Embryonic facial prominence (tissue), 1 donor: ENCODE results near the gene DTHD1.

ENCODE experiments used
- DNase-seq: peaks from one replicate; pipeline ENCODE4 v3.0.0-alpha.2; 2016; ENCODE audit errors: extremely low spot score

Gene DTHD1

DNA sequence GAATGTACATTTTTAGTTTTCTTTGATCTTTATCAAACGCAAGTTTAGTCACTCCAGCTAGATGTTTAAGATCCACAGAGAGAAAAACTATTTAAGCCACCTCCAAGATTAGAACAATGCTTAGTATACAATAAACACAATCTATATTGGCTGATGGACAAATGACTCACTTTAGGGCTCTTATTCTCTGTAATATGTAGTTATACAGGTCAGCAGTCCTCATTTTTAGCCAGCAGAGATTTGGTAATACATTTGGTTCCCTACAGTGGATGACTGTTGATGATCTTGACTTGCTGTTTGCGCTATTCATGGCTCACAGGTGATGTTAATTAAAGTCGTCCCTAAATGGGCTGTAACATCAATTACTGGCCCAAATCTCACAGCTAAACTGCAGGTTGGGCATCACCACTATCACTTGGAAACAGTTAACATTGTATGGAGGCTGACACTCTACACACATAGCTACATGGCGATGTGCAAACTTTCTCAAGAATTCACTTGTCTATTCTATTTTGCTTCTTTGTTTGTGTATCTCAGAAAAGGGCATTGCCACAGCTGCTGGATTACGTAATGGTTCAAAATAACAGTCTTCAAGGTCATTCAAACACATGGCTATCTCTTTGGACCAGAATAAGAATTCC is 11.8 kb upstream of the DTHD1 start:
- no peak for DNase-seq

DNA sequence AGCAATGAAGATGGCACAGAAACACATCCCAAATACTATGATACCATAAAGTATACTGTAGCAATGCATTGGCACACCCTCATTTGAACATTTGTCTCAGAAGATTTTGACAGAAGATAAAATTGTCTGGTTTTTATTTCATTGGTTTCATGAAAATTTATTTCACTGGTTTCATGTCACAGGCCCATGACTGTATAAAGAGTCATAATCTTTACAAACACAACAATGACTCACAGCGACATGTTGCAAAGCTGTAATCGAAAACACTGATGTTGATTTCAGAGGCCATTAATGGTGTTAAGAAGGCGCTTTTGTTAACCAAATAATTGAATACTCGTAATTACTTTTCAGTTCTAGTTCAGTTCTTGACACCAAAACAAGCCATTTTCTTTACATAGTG is 8.1 kb upstream of the DTHD1 start:
- DNase-seq: no peak

DNA sequence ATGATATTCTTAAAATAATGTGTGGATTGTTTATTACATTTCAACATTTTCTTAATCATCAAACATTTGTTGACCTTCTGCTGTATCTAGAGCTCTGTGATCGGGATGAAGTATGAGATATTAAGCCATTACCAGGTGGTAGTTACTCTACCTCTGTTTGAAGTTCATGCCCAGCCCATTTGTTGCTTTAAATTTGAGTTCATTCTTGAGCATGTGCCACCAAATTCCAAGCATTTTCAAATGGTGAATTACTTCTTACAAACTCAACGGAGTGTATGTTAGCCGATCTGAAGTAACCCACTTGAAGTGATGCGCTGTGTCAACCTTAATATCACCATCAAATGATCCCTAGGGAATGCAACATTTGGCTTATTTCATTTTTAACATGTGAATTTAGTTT is 7.3 kb upstream of the DTHD1 start:
- no peak for DNase-seq

- DNase-seq: no peak
Observed at GRCh38 chr4:36277533-36277932, 3.9 kb upstream of the DTHD1 start.

DNA sequence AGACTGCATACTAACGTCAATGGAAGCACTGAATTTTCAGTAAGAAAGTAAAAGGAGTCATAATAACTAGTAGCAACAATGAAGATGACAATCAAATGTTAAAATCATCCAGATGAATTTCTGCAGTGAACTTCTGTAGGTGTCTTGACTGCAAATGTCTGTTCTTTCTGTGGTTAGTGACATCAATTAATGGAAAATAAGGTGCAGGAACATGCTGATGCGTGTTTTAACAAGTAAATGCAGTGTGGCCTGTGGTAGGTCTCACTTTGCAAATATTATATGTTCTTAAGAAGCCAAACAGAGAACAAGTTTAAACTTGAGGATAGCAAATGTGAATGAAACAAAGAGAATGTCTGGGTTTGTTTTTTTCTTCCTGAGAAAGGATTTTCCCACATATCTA is 2.6 kb upstream of the DTHD1 start:
- DNase-seq: no peak

DNA sequence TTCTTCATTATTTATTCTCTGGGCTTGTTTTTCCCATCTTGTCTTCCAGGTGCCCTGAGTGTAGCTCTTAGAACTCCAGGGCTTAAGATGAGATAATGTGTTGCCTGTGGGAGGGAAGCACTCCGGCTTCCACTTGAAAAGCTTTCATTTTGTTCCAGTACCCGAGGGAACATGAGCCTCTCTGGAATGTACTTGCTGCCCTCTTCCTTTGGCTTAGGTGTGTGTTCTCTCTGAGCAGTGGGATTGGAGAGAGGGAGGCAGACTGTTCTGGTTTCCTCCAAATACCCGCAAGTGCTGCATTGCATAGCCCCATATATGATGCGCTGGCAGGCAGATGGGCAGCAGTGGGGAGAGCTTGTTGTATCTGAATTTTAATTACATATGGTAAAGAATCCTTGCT is 861 bp upstream of the DTHD1 start:
- no peak for DNase-seq

DNA sequence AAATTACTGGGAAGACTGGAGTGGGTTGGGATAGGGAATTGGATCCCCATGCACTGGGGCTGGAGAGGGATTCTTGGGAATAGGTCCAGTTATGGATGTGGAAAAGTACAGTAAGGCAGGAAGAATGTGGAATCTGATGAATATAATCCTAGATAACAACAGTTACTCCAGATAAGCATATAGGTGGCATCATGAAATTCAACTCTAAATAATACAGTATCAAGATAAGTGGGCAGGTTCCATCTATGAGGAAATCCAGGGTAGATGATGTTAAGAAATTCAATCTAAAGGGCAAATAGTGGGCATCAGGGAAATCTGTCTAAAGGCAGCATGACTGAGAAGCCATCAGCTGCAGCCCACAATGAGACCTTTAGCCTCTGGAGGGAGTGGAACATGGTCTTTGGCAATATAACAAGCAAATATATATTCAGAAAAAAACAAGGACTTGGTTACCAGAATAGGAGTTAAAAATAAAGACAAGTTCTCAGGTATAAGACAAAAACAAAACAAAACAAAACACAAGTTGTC is 1.2 kb downstream of the DTHD1 start:
- no peak for DNase-seq

DNA sequence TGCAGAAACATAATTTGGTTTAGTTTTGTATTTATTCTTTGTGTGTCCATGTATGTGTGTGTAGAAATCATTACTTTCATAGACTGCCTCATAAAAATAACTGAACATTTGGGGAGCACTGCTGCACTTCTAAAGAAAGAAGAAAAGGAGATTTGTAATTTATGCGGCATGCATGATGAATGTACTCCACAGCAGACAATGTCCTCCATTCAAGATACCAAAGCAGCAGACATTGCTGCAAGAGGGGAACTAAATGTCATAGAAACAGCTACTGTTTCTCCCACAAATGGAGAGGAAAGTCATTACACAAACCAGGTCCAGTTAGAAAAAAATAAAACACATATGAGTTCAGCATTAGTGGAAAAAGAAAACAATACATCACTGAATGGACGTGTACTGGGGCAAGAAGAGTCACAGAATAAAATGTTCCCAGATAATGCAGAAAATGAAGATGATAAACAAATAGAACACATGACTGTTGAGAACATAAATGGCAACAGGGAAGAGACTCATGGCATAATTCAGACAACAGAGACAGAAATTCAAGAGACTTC is 2.6 kb downstream of the DTHD1 start:
- no peak for DNase-seq

DNA sequence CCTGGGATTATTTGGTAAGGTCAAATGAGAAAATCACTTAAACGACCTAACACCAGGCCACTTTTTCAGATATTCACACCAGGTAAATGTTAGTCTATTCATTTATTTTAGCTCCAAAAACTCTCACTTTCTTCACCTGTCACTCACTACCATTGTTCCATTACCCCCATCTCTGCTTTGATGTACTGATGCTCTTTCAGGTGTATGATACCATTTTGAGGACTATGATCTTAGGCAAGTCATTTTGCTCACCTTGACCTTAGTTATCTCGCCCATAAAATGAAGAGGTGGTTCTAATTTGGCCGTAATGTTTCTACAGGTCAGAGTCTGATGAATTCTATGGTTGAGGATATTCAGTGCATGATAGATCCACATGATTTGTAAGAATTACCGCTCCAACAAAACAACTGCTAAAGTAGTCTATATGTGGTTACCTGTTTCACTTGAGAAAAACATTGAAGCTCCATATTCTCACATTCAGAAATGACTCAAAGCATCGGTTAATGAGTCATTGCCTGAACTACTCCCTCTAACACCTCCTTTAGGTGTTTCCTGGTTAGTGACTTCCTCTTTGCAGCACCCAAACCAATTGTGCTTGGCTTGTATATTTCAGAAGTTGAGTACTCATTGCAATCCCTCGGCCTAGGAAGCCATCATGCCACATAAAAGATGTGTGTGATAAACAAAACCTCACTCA is 4.5 kb downstream of the DTHD1 start:
- DNase-seq: no peak

DNA sequence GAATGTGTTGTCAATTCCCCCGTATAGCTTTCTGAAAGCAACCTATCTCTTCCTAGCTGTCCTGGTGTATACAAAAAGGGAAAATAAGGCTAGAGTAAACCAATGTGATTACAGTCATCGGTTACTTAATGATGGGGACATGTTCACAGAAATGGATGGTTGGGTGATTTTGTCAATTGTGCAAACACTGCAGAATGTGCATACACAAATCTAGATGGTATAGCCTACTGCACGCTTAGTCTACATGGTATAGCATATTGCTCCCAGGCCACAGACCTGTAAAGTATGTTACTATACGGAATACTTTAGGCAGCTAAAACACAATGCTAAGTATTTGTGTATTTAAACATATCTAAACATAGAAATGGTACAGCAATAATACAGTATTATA is 5.1 kb downstream of the DTHD1 start:
- DNase-seq: no peak

- no peak for DNase-seq
Observed at GRCh38 chr4:36288731-36289426, 7.5 kb downstream of the DTHD1 start.

- no peak for DNase-seq
Observed at GRCh38 chr4:36290641-36291040, 9.2 kb downstream of the DTHD1 start.

DNA sequence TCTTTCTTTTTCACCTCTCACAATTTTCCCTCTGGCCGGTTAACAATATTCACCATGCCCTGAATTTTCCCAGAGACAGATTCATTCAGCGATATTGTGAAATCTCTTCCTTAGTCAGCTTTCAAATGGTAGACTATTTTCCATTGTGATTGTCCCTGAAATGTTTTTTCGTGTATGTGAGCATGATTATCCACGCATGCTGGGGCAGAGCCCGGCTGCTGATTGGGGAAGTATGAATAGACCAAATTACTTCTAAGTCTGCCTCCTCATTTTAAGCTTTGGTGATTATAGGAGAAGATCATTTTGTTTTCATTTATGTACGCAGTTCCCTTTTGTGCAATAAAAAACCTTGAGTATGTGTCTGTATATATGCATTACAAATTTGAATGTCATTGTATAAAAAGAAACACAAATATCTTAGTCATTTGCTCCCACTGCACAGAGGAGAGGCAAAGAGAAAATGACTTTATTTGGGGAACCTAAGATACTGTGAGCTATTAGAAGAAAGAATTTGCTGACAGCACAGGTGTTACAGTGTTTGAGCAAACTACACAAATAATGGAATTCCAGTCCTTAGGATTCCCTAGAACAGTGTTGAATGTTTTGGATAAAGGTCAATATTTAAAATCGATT is 11.3 kb downstream of the DTHD1 start:
- no peak for DNase-seq

GRCh38 chr4:36301127-36301526 is 19.7 kb downstream of the DTHD1 start:
- DNase-seq: no peak

DNA sequence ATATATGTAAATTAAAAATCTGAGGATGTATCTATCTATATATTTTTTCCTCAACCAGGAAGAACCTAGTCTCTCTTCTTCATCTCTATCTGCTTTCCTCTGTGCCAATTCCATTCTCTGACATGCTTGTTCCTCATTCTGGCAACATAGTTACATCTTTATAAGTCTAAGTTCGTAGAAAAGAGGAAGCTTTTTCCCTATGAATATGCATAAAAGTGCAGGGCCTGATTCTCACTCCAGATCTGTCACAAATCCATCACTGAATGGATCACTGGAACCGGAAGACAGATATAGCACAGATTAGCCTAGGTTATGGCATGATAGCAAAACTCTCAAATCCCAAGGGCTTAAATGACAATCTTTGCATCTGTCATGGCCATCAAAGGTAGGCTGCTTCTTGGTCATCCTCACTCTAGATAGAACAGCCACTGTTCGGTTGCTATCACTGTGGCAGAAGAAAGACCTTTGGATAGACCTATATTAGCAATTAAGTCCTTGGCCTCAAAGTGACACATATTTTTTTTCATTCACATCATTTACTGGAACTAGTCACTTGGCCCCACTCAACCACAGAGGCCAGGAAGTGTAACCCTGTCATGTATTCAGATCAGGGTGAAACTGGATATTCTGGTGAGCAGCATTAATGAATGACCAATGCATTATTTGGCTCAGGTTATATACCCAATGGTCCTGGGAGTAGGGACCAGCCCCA is 22.2 kb downstream of the DTHD1 start:
- DNase-seq: no peak

DNA sequence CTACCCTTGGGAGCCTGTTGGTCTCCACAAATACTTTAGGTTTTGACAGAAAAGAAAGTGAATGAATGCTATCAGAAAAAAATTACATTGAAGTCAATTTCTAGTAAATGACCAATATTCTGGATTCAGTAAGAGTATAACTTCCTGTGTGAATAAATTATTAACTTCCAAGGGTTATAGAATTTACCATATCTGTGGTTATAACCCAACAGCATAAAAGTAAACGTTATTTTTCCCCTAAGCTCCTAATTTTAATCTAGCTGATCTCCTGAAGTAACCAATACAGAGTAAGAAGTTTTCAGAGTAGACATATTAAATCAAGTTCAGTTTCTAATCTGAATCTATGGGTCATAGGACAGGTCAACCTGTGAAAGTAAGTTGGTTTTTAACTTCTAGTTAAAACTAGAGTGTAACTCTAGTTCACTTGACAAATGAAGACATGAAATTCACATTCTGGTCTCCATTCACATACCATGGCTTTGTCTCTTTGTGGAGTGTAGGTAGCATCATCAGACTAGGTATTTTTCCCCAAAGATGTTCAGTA is 22.8 kb downstream of the DTHD1 start:
- DNase-seq: no peak

DNA sequence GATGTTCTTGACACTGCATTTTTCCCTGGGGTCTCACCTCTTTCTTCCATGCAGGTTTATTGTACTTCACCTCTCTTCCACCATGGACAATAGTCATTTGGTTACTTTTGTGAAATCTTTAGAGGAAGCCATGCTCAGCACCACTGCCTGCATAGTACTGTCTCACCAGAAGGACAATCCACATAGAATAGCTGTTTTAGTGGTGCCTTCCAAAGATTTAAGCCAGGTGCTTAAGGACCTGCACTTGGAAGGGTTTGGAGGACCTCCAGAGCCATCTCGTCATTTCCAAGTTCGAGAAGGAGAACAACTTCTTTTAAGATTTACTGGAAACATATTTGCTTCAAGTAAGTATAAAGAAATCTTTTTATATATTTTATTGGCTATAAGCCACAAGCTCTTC is 26.7 kb downstream of the DTHD1 start:
- no peak for DNase-seq

GRCh38 chr4:36310216-36310615 is 28.8 kb downstream of the DTHD1 start:
- no peak for DNase-seq

DNA sequence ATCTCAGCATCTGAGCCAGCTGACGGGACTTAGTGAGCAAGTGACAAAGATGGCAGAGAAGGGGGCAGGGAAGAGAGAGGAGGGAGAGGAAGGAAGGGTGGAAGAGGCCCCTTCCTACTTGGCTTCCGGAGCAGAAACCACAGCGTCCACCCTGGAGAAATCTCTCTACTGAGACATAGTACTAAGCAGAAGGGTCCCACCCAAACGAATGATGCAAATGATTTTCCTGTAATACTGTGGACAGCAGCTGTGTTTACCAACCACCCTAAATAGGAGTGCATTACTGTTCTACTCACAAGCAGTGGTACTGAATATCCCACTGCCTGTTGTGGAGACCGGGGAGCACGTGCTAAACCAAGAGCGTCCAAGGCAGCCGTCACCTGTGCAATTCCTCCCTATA is 29.4 kb downstream of the DTHD1 start:
- no peak for DNase-seq

DNA sequence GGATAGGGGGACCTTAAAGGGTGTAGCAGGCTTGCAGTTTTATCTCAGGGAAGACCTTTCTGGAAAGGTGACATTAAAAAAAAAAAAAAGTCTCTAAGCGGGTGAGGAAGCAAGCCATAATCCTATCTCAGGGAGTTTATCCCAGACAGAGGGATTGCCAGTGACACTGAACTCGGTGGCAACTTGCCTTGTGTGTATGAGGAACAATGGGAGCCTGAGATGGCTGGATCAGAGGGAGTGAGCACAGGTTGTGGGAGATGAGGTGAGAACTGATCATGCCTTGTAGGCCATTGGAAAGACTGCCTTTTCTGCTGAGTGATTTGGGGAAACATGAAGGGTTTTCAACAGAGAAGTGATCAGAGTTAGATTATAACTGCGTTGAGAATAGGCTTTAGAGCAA is 31.1 kb downstream of the DTHD1 start:
- no peak for DNase-seq

GRCh38 chr4:36313301-36313700 is 31.9 kb downstream of the DTHD1 start:
- DNase-seq: no peak
